Neuronal stem cell (in vitro differentiated cells): ENCODE results near the gene FERMT2.

Experiments used
- DNase-seq: peaks from one replicate; pipeline ENCODE4 v3.0.0-alpha.2; 2013; ENCODE audit warnings: low spot score
- H2AFZ ChIP-seq: one replicate; pipeline ENCODE4 v1.6.1; 2013; ENCODE audit warnings: mild to moderate bottlenecking, low read length, inconsistent platforms
- H2AK5ac ChIP-seq: 2 replicates; pipeline ENCODE4 v1.6.1; 2013; ENCODE audit warnings: low read depth, mild to moderate bottlenecking, inconsistent platforms, low read length, moderate library complexity, mixed read lengths
- H2BK120ac ChIP-seq: 2 replicates; pipeline ENCODE4 v1.6.1; 2013; ENCODE audit warnings: low read depth, mild to moderate bottlenecking, inconsistent platforms, low read length, moderate library complexity, mixed read lengths
- H2BK12ac ChIP-seq: one replicate; pipeline ENCODE4 v1.6.1; 2013; ENCODE audit warnings: low read length, inconsistent platforms
- H2BK15ac ChIP-seq: 2 replicates; pipeline ENCODE4 v1.6.1; 2013; ENCODE audit warnings: mild to moderate bottlenecking, low read length, inconsistent platforms, mixed read lengths
- H2BK5ac ChIP-seq: one replicate; pipeline ENCODE4 v1.6.1; 2013; ENCODE audit warnings: inconsistent platforms, mild to moderate bottlenecking, low read length, moderate library complexity
- H3K14ac ChIP-seq: one replicate; pipeline ENCODE4 v1.6.1; 2013; ENCODE audit warnings: low read length, inconsistent platforms
- H3K18ac ChIP-seq: 2 replicates; pipeline ENCODE4 v1.6.1; 2013; ENCODE audit warnings: low read length, inconsistent platforms
- H3K23ac ChIP-seq: 2 replicates; pipeline ENCODE4 v1.6.1; 2013; ENCODE audit warnings: low read depth, mild to moderate bottlenecking, mixed read lengths, low read length, inconsistent platforms; ENCODE audit not compliant: poor library complexity
- H3K27ac ChIP-seq: replicated peaks from 3 replicates; pipeline ENCODE4 v1.5.1; 2013; ENCODE audit warnings: low read length, inconsistent platforms
- H3K27me3 ChIP-seq, 3 experiments: 2 replicates each; pipeline ENCODE4 v1.6.1; 2013; ENCODE audit warnings: low read length in 3 of 3, mild to moderate bottlenecking in 2 of 3, inconsistent platforms in 1 of 3, low read depth in 1 of 3, mixed read lengths in 1 of 3, moderate library complexity in 1 of 3; ENCODE audit not compliant: control insufficient read depth in 3 of 3, insufficient read depth in 3 of 3
- H3K36me3 ChIP-seq, 2 donors: replicated peaks in 1 of 2; 2 replicates each; pipeline ENCODE4 v1.6.1; 2013; ENCODE audit warnings: low read length in 2 of 2; ENCODE audit not compliant: control insufficient read depth in 2 of 2, insufficient read depth in 2 of 2
- H3K4ac ChIP-seq: 2 replicates; pipeline ENCODE4 v1.6.1; 2013; ENCODE audit warnings: inconsistent platforms, mild to moderate bottlenecking, low read length, moderate library complexity
- H3K4me1 ChIP-seq, 2 donors: 1 replicate in 1 of 2; 2 replicates in 1 of 2; pipeline ENCODE4 v1.6.1; 2013; ENCODE audit warnings: low read length in 2 of 2, low read depth in 1 of 2; ENCODE audit not compliant: control insufficient read depth in 2 of 2, insufficient read depth in 1 of 2
- H3K4me2 ChIP-seq: one replicate; pipeline ENCODE4 v1.6.1; 2013; ENCODE audit warnings: mild to moderate bottlenecking, low read length, inconsistent platforms; ENCODE audit not compliant: insufficient read depth, poor library complexity, severe bottlenecking
- H3K4me3 ChIP-seq, 2 donors: 2 replicates each; pipeline ENCODE4 v1.5.1; 2013; ENCODE audit warnings: low read length in 2 of 2, mild to moderate bottlenecking in 2 of 2, inconsistent platforms in 1 of 2, moderate library complexity in 1 of 2
- H3K79me1 ChIP-seq: one replicate; pipeline ENCODE4 v1.6.1; 2013; ENCODE audit warnings: low read depth, mild to moderate bottlenecking, inconsistent platforms, low read length, moderate library complexity
- H3K9ac ChIP-seq: one replicate; pipeline ENCODE4 v1.6.1; 2013; ENCODE audit warnings: mild to moderate bottlenecking, low read depth, low read length, inconsistent platforms; ENCODE audit not compliant: poor library complexity
- H3K9me3 ChIP-seq, 2 donors: replicated peaks in 1 of 2; 2 replicates each; pipeline versions ENCODE3 to v1.6.1; 2013; ENCODE audit warnings: low read length in 2 of 2, mild to moderate bottlenecking in 2 of 2, inconsistent platforms in 1 of 2, low read depth in 1 of 2, mixed read lengths in 1 of 2, moderate library complexity in 1 of 2; ENCODE audit not compliant: control insufficient read depth in 2 of 2, insufficient read depth in 1 of 2
- H4K8ac ChIP-seq: one replicate; pipeline ENCODE4 v1.6.1; 2013; ENCODE audit warnings: low read depth, mild to moderate bottlenecking, inconsistent platforms, low read length, moderate library complexity
- H4K91ac ChIP-seq: one replicate; pipeline ENCODE4 v1.6.1; 2013; ENCODE audit warnings: low read length, low read depth, mild to moderate bottlenecking, inconsistent platforms; ENCODE audit not compliant: poor library complexity
- WGBS, 2 donors: extraction: QIAGEN DNeasy Blood & Tissue Kit; methylation state at CpG; one replicate each; pipeline ENCODE4 v1.1.7; 2013; ENCODE audit warnings: missing lambda C conversion rate in 2 of 2, mixed read lengths in 1 of 2; ENCODE audit not compliant: insufficient read length in 2 of 2, insufficient replicate concordance in 1 of 2; ENCODE audit errors: extremely low coverage in 2 of 2; 5-methylcytosine and 5-hydroxymethylcytosine counted together

Gene FERMT2

DNA sequence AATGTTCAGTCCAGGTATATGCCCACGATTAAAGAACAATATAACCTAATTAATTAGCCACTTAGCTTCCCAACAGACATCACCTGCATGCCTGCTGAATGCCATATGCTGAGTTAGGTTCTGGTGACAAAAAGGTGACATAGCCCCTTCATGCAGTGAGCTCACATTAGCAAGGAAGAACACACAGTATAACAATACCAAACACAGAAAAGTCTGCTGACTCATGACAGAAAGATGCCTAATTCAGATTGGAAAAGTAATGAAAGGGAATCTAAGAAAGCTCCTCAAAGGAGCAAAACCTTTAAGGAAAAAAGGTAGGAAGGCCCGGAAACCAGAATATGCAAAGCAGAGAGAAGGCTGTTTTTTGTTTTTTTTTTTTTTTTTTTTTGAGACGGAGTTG is 59.0 kb downstream of the FERMT2 start:
- Histone ChIP-seq H3K27ac (no peak overlapping the region), H3K18ac (no peak overlapping the region), H2BK15ac (no peak overlapping the region), H3K23ac (no peak overlapping the region), H2BK5ac (no peak overlapping the region), H3K36me3 (peaks cover 1 to 66% of the 10 kb centered on the region in 2 donors), H3K4me1 (no peaks in the 10 kb centered on the region), H3K4ac (no peak overlapping the region), H3K4me3 (no peak overlapping the region), H2AFZ (no peak overlapping the region), H3K9me3 (peaks cover 0 to 5% of the 10 kb centered on the region in 2 donors), H2BK12ac (no peak overlapping the region), H4K91ac (no peak overlapping the region), H3K79me1 (no peaks in the 10 kb centered on the region), H2BK120ac (no peak overlapping the region), H3K27me3 (no peaks in the 10 kb centered on the region), H2AK5ac (no peak overlapping the region), H4K8ac (no peak overlapping the region), H3K9ac (no peak overlapping the region), H3K14ac (no peak overlapping the region), H3K4me2 (no peak overlapping the region)
- no peak for DNase-seq
- WGBS, 2 donors, result no CpG with 5 or more reads among the region's 3 CpGs

GRCh38 chr14:52888839-52889838 is 61.7 kb downstream of the FERMT2 start:
- no peak overlapping the region for H3K4ac ChIP-seq
- H3K4me3 ChIP-seq, result no peak overlapping the region
- no CpG with 5 or more reads among the region's 6 CpGs for WGBS, 2 donors
- H3K4me2 ChIP-seq, result no peak overlapping the region
- H2AK5ac ChIP-seq, result no peak overlapping the region
- no peaks in the 10 kb centered on the region for H3K27me3 ChIP-seq
- H2AFZ ChIP-seq, result no peak overlapping the region
- peaks cover 1 to 76% of the 10 kb centered on the region in 2 donors for H3K36me3 ChIP-seq
- H4K91ac ChIP-seq, result no peak overlapping the region
- H2BK15ac ChIP-seq, result no peak overlapping the region
- no peak overlapping the region for H3K23ac ChIP-seq
- no peak overlapping the region for H2BK120ac ChIP-seq
- no peak overlapping the region for H3K14ac ChIP-seq
- no peak overlapping the region for H2BK5ac ChIP-seq
- no peak for DNase-seq
- peaks cover 0 to 5% of the 10 kb centered on the region in 2 donors for H3K9me3 ChIP-seq
- no peaks in the 10 kb centered on the region for H3K79me1 ChIP-seq
- H3K4me1 ChIP-seq, result no peaks in the 10 kb centered on the region
- no peak overlapping the region for H3K9ac ChIP-seq
- H4K8ac ChIP-seq, result no peak overlapping the region
- no peak overlapping the region for H2BK12ac ChIP-seq
- no peak overlapping the region for H3K18ac ChIP-seq
- no peak overlapping the region for H3K27ac ChIP-seq

GRCh38 chr14:52888159-52888558 is 62.7 kb downstream of the FERMT2 start:
- no CpG with 5 or more reads among the region's 4 CpGs for WGBS, 2 donors
- DNase-seq, result no peak
- no peak overlapping the region for H3K9ac ChIP-seq
- H3K9me3 ChIP-seq, result peaks cover 0 to 5% of the 10 kb centered on the region in 2 donors
- no peak overlapping the region for H2BK15ac ChIP-seq
- no peak overlapping the region for H3K4ac ChIP-seq
- no peaks in the 10 kb centered on the region for H3K4me1 ChIP-seq
- no peak overlapping the region for H3K4me3 ChIP-seq
- peaks cover 1 to 78% of the 10 kb centered on the region in 2 donors for H3K36me3 ChIP-seq
- H3K79me1 ChIP-seq, result no peaks in the 10 kb centered on the region
- no peaks in the 10 kb centered on the region for H3K27me3 ChIP-seq
- H3K27ac ChIP-seq, result no peak overlapping the region
- no peak overlapping the region for H2AK5ac ChIP-seq
- H3K14ac ChIP-seq, result no peak overlapping the region
- H2AFZ ChIP-seq, result no peak overlapping the region
- H4K8ac ChIP-seq, result no peak overlapping the region
- no peak overlapping the region for H2BK5ac ChIP-seq
- H3K23ac ChIP-seq, result no peak overlapping the region
- H3K4me2 ChIP-seq, result no peak overlapping the region
- no peak overlapping the region for H2BK120ac ChIP-seq
- no peak overlapping the region for H2BK12ac ChIP-seq
- H3K18ac ChIP-seq, result no peak overlapping the region
- H4K91ac ChIP-seq, result no peak overlapping the region

DNA sequence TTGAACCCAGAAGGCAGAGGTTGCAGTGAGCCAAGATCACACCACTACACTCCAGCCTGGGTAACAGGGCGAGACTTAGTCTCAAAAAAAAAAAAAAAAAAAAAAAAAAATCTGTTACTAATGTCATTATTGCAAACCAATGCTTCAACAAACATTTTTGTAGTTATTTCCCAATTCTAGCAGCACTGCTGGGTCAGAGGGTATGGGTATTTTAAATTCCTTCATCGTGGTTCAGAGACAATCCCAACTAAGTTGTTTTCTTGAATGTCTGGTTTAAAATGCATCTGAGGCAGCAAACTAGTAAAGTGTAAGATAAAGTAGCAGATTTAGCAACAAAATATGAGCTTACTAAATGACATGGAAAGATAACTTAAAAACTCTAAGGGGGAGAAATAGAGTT is 65.6 kb downstream of the FERMT2 start:
- no peak overlapping the region for H3K14ac ChIP-seq
- H4K91ac ChIP-seq, result no peak overlapping the region
- no peak overlapping the region for H2AFZ ChIP-seq
- no peak overlapping the region for H3K4ac ChIP-seq
- no peak overlapping the region for H2BK5ac ChIP-seq
- H2AK5ac ChIP-seq, result no peak overlapping the region
- H2BK15ac ChIP-seq, result no peak overlapping the region
- H2BK12ac ChIP-seq, result no peak overlapping the region
- H3K27ac ChIP-seq, result no peak overlapping the region
- no peak overlapping the region for H3K9ac ChIP-seq
- H3K4me1 ChIP-seq, result no peaks in the 10 kb centered on the region
- H2BK120ac ChIP-seq, result no peak overlapping the region
- no peak overlapping the region for H3K18ac ChIP-seq
- no peak for DNase-seq
- no peak overlapping the region for H3K4me3 ChIP-seq
- H3K23ac ChIP-seq, result no peak overlapping the region
- H3K27me3 ChIP-seq, result no peaks in the 10 kb centered on the region
- WGBS, 2 donors, result no CpG with 5 or more reads among the region's 2 CpGs
- H3K36me3 ChIP-seq, result peaks cover 3 to 68% of the 10 kb centered on the region in 2 donors
- no peaks in the 10 kb centered on the region for H3K79me1 ChIP-seq
- no peaks in the 10 kb centered on the region for H3K9me3 ChIP-seq
- no peak overlapping the region for H3K4me2 ChIP-seq
- H4K8ac ChIP-seq, result no peak overlapping the region
